ENCODE results near the gene TNC.

DNA sequence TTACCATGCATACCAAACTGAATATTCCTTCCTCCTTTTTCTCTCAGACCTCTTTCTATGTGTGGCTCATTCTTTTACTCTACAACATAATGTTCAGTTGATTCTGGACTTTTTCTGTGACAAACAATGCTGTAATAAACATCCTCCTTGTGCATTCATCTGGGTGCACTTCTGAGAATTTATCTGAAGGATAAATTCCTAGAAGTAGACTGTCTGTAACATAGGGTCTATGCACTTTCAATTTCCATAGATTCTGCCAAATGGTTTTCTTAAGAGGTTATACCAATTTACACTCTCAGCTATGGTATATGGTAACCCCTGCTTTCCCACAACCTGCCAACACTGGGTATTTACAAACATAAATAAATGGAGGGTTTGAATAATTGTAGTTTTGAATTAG is 24.1 kb upstream of the TNC start:
- TF ChIP-seq, protein P1, sequence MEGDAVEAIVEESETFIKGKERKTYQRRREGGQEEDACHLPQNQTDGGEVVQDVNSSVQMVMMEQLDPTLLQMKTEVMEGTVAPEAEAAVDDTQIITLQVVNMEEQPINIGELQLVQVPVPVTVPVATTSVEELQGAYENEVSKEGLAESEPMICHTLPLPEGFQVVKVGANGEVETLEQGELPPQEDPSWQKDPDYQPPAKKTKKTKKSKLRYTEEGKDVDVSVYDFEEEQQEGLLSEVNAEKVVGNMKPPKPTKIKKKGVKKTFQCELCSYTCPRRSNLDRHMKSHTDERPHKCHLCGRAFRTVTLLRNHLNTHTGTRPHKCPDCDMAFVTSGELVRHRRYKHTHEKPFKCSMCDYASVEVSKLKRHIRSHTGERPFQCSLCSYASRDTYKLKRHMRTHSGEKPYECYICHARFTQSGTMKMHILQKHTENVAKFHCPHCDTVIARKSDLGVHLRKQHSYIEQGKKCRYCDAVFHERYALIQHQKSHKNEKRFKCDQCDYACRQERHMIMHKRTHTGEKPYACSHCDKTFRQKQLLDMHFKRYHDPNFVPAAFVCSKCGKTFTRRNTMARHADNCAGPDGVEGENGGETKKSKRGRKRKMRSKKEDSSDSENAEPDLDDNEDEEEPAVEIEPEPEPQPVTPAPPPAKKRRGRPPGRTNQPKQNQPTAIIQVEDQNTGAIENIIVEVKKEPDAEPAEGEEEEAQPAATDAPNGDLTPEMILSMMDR (IDR thresholded peaks at IDR 0.05): no peak
- TF ChIP-seq EZH2phosphoT487 (IDR thresholded peaks at IDR 0.05; ENCODE audit: borderline replicate concordance, low read depth) (no peak), TAF1 (IDR thresholded peaks at IDR 0.05; ENCODE audit: borderline replicate concordance, low read depth, low read length) (no peak), EP300 (IDR thresholded peaks at IDR 0.05; ENCODE audit: borderline replicate concordance in 1 of 2, low read depth in 1 of 2, low read length in 1 of 2) (no peak)

All from SK-N-SH (cell line).